Measurements from ENCODE around the gene RET.

RET gene

GRCh38 chr10:43123361-43124093 is 46.7 kb downstream of the RET start:
- peak; percentile 45 for DNase-seq

GRCh38 chr10:43124094-43124521 is 47.2 kb downstream of the RET start:
- DNase-seq, result peak; percentile 42

GRCh38 chr10:43124574-43125273 is 47.9 kb downstream of the RET start:
- DNase-seq, result peak; percentile 43

GRCh38 chr10:43125274-43125845 is 48.5 kb downstream of the RET start:
- peak; percentile 32 for DNase-seq

- DNase-seq, result peak; percentile 34
Measured at GRCh38 chr10:43125881-43126731, 49.2 kb downstream of the RET start.

- peak; percentile 37 for DNase-seq
Measured at GRCh38 chr10:43126759-43127424, 50.0 kb downstream of the RET start.

DNA sequence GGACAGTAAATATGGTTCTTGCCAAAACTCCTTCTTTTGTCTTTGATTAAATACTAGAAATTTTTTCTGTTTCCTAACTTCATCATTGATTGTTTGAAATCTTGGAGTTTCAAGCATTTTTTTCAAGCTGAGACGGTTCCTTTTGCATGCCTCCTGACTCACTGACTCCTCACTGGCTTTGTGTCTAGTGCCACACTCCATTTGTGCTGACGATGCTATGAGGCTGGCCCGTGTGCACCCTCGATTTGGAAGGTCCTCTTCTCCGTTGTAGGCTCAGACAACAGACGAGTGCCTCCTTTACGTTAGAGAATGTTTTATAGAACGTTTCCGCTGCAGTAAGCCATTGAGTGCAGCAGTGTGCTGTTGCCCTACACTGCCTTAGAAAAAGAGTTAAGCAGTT is 50.6 kb downstream of the RET start:
- DNase-seq, result peak; percentile 20

DNA sequence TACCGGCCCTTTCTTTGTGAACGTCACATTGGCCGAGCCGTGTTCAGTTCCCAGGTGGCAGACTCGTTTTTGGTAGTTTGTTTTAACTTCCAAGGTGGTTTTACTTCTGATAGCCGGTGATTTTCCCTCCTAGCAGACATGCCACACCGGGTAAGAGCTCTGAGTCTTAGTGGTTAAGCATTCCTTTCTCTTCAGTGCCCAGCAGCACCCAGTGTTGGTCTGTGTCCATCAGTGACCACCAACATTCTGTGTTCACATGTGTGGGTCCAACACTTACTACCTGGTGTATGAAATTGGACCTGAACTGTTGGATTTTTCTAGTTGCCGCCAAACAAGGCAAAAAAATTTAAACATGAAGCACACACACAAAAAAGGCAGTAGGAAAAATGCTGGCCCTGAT is 51.5 kb downstream of the RET start:
- peak; percentile 30 for DNase-seq

DNA sequence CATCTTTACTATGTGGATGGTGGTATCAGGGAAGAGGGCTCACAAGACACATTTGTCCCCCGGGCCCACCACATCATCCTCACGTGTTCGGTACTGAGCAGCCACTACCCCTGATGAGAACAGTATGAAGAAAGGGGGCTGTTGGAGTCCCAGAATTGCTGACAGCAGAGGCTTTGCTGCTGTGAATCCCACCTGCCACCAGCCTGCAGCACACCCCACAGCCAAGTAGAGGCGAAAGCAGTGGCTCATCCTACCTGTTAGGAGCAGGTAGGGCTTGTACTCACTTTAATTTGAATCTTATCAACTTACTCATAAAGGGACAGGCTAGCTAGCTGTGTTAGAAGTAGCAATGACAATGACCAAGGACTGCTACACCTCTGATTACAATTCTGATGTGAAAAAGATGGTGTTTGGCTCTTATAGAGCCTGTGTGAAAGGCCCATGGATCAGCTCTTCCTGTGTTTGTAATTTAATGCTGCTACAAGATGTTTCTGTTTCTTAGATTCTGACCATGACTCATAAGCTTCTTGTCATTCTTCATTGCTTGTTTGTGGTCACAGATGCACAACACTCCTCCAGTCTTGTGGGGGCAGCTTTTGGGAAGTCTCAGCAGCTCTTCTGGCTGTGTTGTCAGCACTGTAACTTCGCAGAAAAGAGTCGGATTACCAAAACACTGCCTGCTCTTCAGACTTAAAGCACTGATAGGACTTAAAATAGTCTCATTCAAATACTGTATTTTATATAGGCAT is 52.3 kb downstream of the RET start:
- no peak for DNase-seq

GRCh38 chr10:43130770-43131171 is 53.9 kb downstream of the RET start:
- DNase-seq, result no peak

GRCh38 chr10:43131256-43131655 is 54.4 kb downstream of the RET start:
- no peak for DNase-seq

DNA sequence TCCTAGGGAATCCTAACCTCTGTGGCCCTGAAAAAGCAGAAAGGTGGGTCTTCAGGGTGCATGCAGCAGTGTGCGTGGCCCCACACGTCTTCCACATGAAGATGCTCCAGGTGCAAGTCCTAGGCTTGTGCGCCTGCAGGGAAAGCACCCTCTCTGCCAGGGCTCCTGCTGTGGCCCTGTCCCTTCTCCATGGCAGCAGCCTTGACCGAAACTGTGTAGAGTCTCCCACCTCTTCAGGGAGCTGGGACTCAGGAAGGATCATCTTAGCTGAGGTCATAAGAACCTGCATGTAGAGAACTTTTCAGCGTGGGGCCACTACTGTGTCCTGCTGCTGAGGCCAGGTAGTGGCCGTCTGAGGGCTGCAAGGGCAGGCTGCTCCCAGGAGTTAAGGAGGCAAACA is 55.0 kb downstream of the RET start:
- DNase-seq, result no peak

GRCh38 chr10:43132867-43133787 is 56.3 kb downstream of the RET start:
- DNase-seq, result no peak

DNA sequence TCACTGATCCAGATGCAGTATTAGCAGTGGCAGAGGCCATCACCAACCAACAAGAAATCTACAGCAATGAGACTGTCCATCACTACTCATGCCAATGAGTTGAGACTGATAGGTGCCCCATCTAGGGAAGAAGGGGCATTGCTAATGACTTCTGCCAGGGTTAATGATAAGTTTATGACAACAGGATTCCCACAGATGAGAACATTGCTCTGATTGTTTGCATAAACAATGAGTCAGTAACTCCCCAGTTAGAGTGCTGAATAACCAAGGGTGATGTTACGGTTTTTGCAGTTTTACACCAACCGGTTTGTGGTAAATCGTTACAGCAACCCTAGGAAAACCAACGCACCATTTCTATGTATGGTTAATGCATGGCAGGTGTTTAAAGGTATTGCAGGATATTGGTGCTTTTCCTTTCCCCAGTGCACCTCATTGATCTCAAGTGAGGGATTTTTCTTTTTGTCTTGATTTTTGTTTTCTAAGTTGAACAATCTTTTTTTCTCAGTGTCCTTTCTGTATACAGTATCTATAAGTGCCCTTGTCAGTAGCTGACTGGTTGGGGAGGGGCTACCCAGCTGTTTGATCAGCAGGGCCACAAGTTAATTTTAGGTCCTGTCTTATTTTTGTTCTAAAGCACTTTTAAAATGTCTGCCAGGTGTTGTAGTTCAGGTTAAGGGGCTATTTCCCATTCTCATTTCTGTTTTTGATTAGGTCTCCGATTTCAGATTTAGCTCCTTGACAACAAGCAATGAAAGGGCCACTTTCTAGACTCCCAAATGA is 57.4 kb downstream of the RET start:
- DNase-seq, result no peak

DNA sequence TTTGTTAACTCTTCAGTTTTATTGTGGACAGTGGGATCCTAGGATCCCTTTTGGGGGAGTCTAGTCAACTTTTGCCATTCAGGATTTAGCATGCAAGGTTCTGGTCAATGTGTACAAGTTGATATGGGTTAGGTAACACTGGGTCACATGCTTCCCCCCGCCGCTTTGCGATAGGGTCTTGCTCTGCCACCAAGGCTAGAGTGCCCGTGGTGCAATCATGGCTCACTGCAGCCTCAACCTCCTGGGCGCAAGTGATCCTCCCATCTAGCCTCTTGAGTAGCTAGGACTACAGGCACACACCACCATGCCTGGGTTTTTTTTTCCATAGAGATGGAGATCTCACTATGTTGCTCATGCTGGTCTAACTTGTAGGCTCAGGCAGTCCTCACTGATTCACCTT is 58.2 kb downstream of the RET start:
- no peak for DNase-seq

- no peak for DNase-seq
Measured at GRCh38 chr10:43135656-43136055, 58.8 kb downstream of the RET start.

DNA sequence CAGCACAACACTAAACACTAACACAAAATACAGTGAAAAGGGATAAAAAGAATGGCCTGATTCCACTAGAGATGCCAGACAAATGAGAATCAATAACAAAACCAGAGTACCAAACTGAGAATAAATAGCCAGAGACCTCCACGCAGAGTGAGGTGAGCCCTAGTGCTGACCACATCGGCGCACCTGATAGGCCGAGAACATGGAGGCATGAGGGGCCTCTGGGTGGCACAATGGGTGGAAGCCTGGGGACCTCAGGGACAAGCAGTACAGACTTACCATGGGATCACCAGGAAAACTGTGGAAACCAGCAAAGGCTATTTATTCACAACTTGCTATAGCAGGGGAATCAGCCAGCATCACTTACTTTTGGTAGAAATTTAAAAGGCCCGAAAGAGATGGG is 59.6 kb downstream of the RET start:
- no peak for DNase-seq

DNA sequence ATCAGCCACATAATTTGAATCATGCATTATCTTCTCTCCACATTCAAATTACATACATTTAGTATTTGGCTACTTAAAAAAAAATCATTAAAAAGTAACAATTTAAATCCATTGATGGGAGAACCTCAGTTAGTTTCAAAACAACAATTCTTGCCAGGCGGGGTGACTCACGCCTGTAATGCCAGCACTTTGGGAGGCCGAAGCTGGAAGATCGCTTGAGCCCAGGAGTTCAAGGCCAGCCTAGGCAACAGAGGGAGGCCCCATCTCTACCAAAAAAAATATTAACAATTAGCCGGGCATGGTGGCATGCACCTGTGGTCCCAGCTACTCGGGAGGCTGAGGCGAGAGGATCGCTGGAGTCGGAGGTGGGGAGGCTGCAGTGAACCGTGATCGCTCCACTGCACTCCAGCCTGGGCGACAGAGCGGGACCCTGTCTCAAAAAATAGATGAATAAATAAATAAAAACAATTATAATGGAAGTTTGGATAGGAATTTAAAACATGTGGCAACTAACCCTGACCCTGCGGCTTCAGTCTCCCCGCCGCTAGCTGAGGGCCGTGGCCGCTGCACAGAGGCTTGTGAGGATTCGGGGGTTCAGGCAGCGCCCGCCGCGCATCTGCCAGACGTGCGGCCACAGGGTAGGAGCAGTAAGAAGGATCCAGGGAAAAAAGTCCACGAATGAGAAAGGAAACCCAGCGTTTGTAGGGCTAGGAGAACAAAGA is 60.3 kb downstream of the RET start:
- no peak for DNase-seq

DNA sequence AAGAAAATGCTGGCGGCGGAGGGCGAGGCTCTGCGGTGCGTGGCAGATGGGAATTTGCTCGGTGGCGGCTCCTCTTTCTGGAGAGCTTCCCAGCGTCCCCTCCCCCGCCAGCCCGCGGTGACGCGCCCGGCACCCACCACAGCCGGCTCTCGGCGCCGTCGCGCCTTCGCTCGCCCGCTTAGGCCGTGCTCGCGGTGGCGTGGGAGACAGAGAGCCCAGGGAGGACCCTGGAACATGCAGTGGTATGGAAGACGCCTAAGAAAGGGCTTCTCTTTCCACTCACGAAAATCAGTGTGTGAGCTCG is 60.8 kb downstream of the RET start:
- peak; percentile 77 for DNase-seq

Data from activated CD8-positive, alpha-beta memory T cell treated with anti-CD3 and anti-CD28 coated beads, Interleukin-2, amount 50 U/mL, for 48 hours (primary cell).